HepG2 (cell line): ENCODE results near the gene TSEN54. TPM values are rescaled to one million over a fixed set of nuclear protein-coding genes. Genes with fewer than 3 reads are reported as not detected.
A peak's percentile ranks its signal among the peaks of the same experiment; 100 is the strongest.

Source experiments
- EED ChIP-seq: sonication (generic); formaldehyde crosslinking; IDR thresholded peaks from 2 replicates; pipeline ENCODE4 v1.5.0; 2020; ENCODE audit warnings: mild to moderate bottlenecking, missing genetic modification reagents
- FUBP1 ChIP-seq: sonication (generic); formaldehyde crosslinking; IDR thresholded peaks from 2 replicates; pipeline ENCODE4 v1.5.1; 2020; ENCODE audit warnings: missing genetic modification reagents, mild to moderate bottlenecking, borderline replicate concordance
- IRF2 ChIP-seq: IDR thresholded peaks from 2 replicates; pipeline ENCODE4 v1.6.1; 2018; ENCODE audit warnings: missing genetic modification reagents, missing compliant biosample characterization
- KAT2B ChIP-seq: fragments of 150-350 bp; IDR thresholded peaks from 2 replicates; pipeline ENCODE4 v1.6.1; 2014; ENCODE audit warnings: low read depth, low read length, borderline replicate concordance
- KLF16 ChIP-seq, 2 experiments: sonication (generic) in 1 of 2; formaldehyde crosslinking in 1 of 2; IDR thresholded peaks; 2 replicates each; pipeline versions ENCODE4 v1.6.1 to v1.8.0; 2016 to 2023; ENCODE audit warnings: missing genetic modification reagents in 2 of 2, missing compliant biosample characterization in 1 of 2
- KMT2B ChIP-seq: IDR thresholded peaks from 2 replicates; pipeline ENCODE4 v1.6.1; 2016; ENCODE audit warnings: missing genetic modification reagents, missing compliant biosample characterization
- NR2C2 ChIP-seq: sonication (generic); formaldehyde crosslinking; IDR thresholded peaks from 2 replicates; pipeline ENCODE4 v1.4.0; 2020; ENCODE audit warnings: missing genetic modification reagents, mild to moderate bottlenecking, moderate library complexity, borderline replicate concordance
- NRL ChIP-seq: sonication (generic); formaldehyde crosslinking; IDR thresholded peaks from 2 replicates; pipeline ENCODE4 v1.5.0; 2020; ENCODE audit warnings: missing genetic modification reagents, mild to moderate bottlenecking, moderate library complexity, borderline replicate concordance
- PHF8 ChIP-seq: sonication (generic); formaldehyde crosslinking; IDR thresholded peaks from 2 replicates; pipeline ENCODE4 v1.5.0; 2020; ENCODE audit warnings: missing genetic modification reagents
- PLSCR1 ChIP-seq: sonication (generic); formaldehyde crosslinking; IDR thresholded peaks from 2 replicates; pipeline ENCODE4 v1.5.0; 2020; ENCODE audit warnings: missing genetic modification reagents, mild to moderate bottlenecking, borderline replicate concordance
- REPIN1 ChIP-seq: sonication (generic); formaldehyde crosslinking; IDR thresholded peaks from 2 replicates; pipeline ENCODE4 v1.8.0; 2022; ENCODE audit warnings: missing genetic modification reagents, low read depth, mild to moderate bottlenecking, borderline replicate concordance
- RFX1 ChIP-seq: fragments of 450-650 bp; IDR thresholded peaks from 2 replicates; pipeline ENCODE4 v1.6.1; 2017
- SMC3 ChIP-seq: IDR thresholded peaks from 2 replicates; pipeline ENCODE4 v1.6.1; 2011; ENCODE audit warnings: low read length, improper control_type of control experiment
- SOX5 ChIP-seq: IDR thresholded peaks from 2 replicates; pipeline ENCODE4 v1.6.1; 2016; ENCODE audit warnings: borderline replicate concordance
- SOX6 ChIP-seq, 2 experiments: fragments of 450-650 bp in 1 of 2; sonication (generic) in 1 of 2; formaldehyde crosslinking in 1 of 2; IDR thresholded peaks; 2 replicates each; pipeline versions ENCODE4 v1.4.0 to v1.6.1; 2017 to 2020; ENCODE audit warnings: antibody characterized with exemption in 1 of 2, mild to moderate bottlenecking in 1 of 2, missing genetic modification reagents in 1 of 2
- ZIK1 ChIP-seq: sonication (generic); formaldehyde crosslinking; IDR thresholded peaks from 2 replicates; pipeline ENCODE4 v1.5.0; 2020; ENCODE audit warnings: mild to moderate bottlenecking, low read depth, missing genetic modification reagents, borderline replicate concordance
- ZNF3 ChIP-seq: IDR thresholded peaks from 2 replicates; pipeline ENCODE4 v1.7.0; 2017; ENCODE audit warnings: inconsistent platforms
- ZNF34 ChIP-seq: sonication (generic); formaldehyde crosslinking; IDR thresholded peaks from 2 replicates; pipeline ENCODE4 v1.4.0; 2020; ENCODE audit warnings: mild to moderate bottlenecking, missing genetic modification reagents, borderline replicate concordance
- ZNF501 ChIP-seq: sonication (generic); formaldehyde crosslinking; IDR thresholded peaks from 2 replicates; pipeline ENCODE4 v1.5.1; 2020; ENCODE audit warnings: mild to moderate bottlenecking, moderate library complexity, missing genetic modification reagents
- ZNF619 ChIP-seq: sonication (generic); formaldehyde crosslinking; IDR thresholded peaks from 2 replicates; pipeline ENCODE4 v1.4.0; 2020; ENCODE audit warnings: mild to moderate bottlenecking, missing genetic modification reagents
- ZNF629 ChIP-seq: sonication (generic); formaldehyde crosslinking; conservative IDR thresholded peaks from 2 replicates; pipeline ENCODE4 v1.5.0; 2020; ENCODE audit warnings: missing genetic modification reagents
- ZNF703 ChIP-seq: sonication (generic); formaldehyde crosslinking; IDR thresholded peaks from 2 replicates; pipeline ENCODE4 v1.5.1; 2020; ENCODE audit warnings: missing genetic modification reagents, mild to moderate bottlenecking, moderate library complexity, borderline replicate concordance
- ZNF749 ChIP-seq: sonication (generic); formaldehyde crosslinking; IDR thresholded peaks from 2 replicates; pipeline ENCODE4 v1.8.0; 2022; ENCODE audit warnings: mild to moderate bottlenecking, missing genetic modification reagents, moderate library complexity, borderline replicate concordance
- ZNF75D ChIP-seq: sonication (generic); formaldehyde crosslinking; IDR thresholded peaks from 2 replicates; pipeline ENCODE4 v1.8.1; 2023; ENCODE audit warnings: missing genetic modification reagents, mild to moderate bottlenecking, borderline replicate concordance
- polyA plus RNA-seq, 8 experiments: library from polyadenylated mRNA; depleted of rRNA in 3 of 8; stranded (reverse) in 7 of 8; unstranded in 1 of 8; fragments of >200 nt; fragmentation: Illumina TruSeq in 4 of 8; extraction: Trizol in 4 of 8; gene quantifications; 2 replicates each; pipeline versions ENCODE4 v1.2.1 to v1.2.3, GENCODE V29; 2011 to 2016; ENCODE audit warnings: low read depth in 4 of 8, missing spikeins in 1 of 8, mixed read lengths in 1 of 8; ENCODE audit not compliant: insufficient read depth in 1 of 8
- total RNA-seq, 5 experiments: library from RNA; depleted of rRNA; stranded (reverse); fragments of >200 nt; fragmentation: Illumina TruSeq; extraction: Trizol; gene quantifications; 2 replicates each; pipeline ENCODE4 v1.2.3, GENCODE V29; 2016; ENCODE audit warnings: low read depth in 1 of 5
- TF ChIP-seq, protein P1 (sequence below): sonication (generic); formaldehyde crosslinking; conservative IDR thresholded peaks from 2 replicates; pipeline ENCODE4 v1.8.0; 2022; ENCODE audit warnings: mild to moderate bottlenecking, moderate library complexity, missing genetic modification reagents

TSEN54 gene
- total and polyA plus RNA-seq, 2 of the 13 experiments (the other 11 are each of a cell fraction or from before 2014, with no cell fraction given): 62.9 to 63.3 TPM

- TF ChIP-seq SOX6 (IDR thresholded peaks at IDR 0.05) (no peak), SOX6 (CRISPR knock-in tag; IDR thresholded peaks at IDR 0.05) (peak; percentile 84), PLSCR1 (CRISPR knock-in tag) (no peak), REPIN1 (CRISPR knock-in tag) (peak; percentile 74), ZNF629 (CRISPR knock-in tag) (no peak), NR2C2 (no peak), ZNF619 (0 out of 2 replicates have a peak, but pooled peaks have one; percentile 22), FUBP1 (no peak), NRL (peak; percentile 66; the same call in 1 of the 2 replicates), KMT2B (peak; percentile 54; the same call in 1 of the 2 replicates), SMC3 (no peak), ZIK1 (CRISPR knock-in tag) (peak; percentile 95; the same call in 1 of the 2 replicates), EED (CRISPR knock-in tag) (0 out of 2 replicates have a peak, but pooled peaks have one; percentile 66), KAT2B (no peak), RFX1 (no peak), KLF16 (CRISPR knock-in tag; IDR thresholded peaks at IDR 0.05) (peak in 1 of 2 experiments; percentile 68; a peak in 1 of 4 replicates), SOX5 (CRISPR knock-in tag) (peak; percentile 54; the same call in 1 of the 2 replicates), ZNF703 (CRISPR knock-in tag) (peak; percentile 33; the same call in 1 of the 2 replicates), ZNF749 (0 out of 2 replicates have a peak, but pooled peaks have one; percentile 30), PHF8 (CRISPR knock-in tag) (peak; percentile 73), ZNF501 (CRISPR knock-in tag) (peak; percentile 94), ZNF3 (CRISPR knock-in tag) (no peak), ZNF34 (no peak; the same call in 1 of the 2 replicates), IRF2 (CRISPR knock-in tag) (peak; percentile 77), ZNF75D (no peak)
- TF ChIP-seq, protein P1, sequence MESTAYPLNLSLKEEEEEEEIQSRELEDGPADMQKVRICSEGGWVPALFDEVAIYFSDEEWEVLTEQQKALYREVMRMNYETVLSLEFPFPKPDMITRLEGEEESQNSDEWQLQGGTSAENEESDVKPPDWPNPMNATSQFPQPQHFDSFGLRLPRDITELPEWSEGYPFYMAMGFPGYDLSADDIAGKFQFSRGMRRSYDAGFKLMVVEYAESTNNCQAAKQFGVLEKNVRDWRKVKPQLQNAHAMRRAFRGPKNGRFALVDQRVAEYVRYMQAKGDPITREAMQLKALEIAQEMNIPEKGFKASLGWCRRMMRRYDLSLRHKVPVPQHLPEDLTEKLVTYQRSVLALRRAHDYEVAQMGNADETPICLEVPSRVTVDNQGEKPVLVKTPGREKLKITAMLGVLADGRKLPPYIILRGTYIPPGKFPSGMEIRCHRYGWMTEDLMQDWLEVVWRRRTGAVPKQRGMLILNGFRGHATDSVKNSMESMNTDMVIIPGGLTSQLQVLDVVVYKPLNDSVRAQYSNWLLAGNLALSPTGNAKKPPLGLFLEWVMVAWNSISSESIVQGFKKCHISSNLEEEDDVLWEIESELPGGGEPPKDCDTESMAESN (CRISPR knock-in tag): peak; percentile 25; the same call in 1 of the 2 replicates
These were observed 33.2 kb downstream of the TSEN54 start (continued) for GRCh38 chr17:75549246-75550138.
